VCaP (cell line): ENCODE data around the gene ADM.

Experiments used
- H3K27ac ChIP-seq: fragments of 450-650 bp; 2 replicates; pipeline ENCODE4 v1.5.1; 2017
- CTCF ChIP-seq: fragments of 450-650 bp; conservative IDR thresholded peaks from 2 replicates; pipeline ENCODE4 v1.5.1; 2017; ENCODE audit warnings: mild to moderate bottlenecking, moderate library complexity

ADM gene

GRCh38 chr11:10283991-10284390 lies 20.9 kb upstream of the ADM start:
- no peak for TF ChIP-seq CTCF
- H3K27ac ChIP-seq: no peak overlapping the region

- no peak for TF ChIP-seq CTCF
- no peak overlapping the region for H3K27ac ChIP-seq
Observed at GRCh38 chr11:10285148-10285802, 19.6 kb upstream of the ADM start.

GRCh38 chr11:10287140-10287539 lies 17.7 kb upstream of the ADM start:
- TF ChIP-seq CTCF: no peak

GRCh38 chr11:10287766-10288715 lies 16.8 kb upstream of the ADM start:
- TF ChIP-seq CTCF: no peak
- no peak overlapping the region for H3K27ac ChIP-seq

More at GRCh38 chr11:10287140-10287539, 17.7 kb upstream of the ADM start:
- no peak overlapping the region for H3K27ac ChIP-seq

GRCh38 chr11:10288881-10289764 lies 15.8 kb upstream of the ADM start:
- no peak for TF ChIP-seq CTCF
- H3K27ac ChIP-seq: no peak overlapping the region

GRCh38 chr11:10289765-10290380 lies 15.0 kb upstream of the ADM start:
- TF ChIP-seq CTCF: no peak
- H3K27ac ChIP-seq: 0 out of 2 replicates have a peak overlapping the region, but pooled peaks have one; percentile 93
